GM21737 (cell line): ENCODE data around the gene DOCK9.

Experiments used
- ATAC-seq: cut with Tn5 transposase; IDR thresholded peaks from one replicate; pipeline ENCODE4 v1.9.1; 2021; ENCODE audit warnings: mild to moderate bottlenecking, moderate library complexity; ENCODE audit not compliant: unreplicated experiment

The DOCK9 gene

DNA sequence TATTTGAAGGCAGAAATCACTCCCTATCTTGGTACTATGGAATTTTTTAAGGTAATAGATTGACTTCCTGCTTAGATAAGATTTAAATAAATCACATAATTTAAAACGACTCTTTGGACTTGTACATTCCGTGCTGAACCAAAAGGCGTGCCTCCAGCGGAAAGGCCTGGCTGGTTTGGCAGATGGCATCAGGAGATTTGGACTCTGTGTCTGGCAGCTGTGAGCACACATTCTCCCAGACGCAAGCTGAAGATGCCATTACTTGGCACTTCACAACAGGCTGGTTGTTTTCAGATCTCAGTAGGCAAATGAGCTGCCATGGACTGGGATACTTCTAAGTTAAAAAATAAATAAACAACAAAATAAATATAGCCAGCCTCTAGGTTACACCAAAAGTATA is 120.9 kb downstream of the DOCK9 start:
- ATAC-seq, result no peak

DNA sequence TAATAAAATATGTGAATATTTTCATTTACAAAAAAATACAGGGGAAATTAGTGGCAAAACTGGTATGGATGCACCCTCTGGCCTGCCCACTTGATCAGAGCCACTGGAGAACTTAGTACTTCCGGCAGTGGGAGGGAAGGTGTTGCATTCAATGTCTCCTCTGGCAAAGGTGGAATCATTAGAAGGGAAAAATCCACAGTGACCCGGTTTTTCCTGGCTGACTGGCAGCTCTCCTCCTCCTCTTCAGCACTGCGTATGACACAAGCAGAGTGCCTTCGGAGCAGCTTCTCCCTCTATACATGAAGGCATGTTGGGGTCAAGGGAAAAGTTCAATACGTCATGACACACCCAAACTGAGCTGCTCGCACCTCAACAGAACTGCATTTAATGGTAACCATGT is 123.4 kb downstream of the DOCK9 start:
- ATAC-seq, result no peak

GRCh38 chr13:98853771-98854221 is 124.1 kb downstream of the DOCK9 start:
- ATAC-seq, result peak; percentile 99

DNA sequence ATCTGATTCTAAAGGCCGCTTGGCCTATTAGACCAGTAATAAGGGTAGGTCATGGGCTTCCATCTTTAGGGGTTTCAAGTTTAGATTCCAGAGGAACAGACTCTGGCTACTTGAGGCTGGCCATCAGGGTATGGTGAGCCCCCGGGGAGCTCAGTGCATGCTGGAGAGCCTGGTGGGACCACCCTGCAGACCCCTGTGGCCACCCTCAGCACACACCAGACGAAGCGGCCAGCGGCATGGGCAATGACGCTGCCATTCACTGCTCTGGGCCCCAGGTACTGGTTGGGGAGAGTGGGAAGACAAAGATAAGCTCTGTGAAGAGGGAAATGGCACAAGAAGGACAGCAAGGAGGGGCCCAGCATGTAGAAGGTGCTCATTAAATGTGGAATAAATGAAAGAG is 126.6 kb downstream of the DOCK9 start:
- no peak for ATAC-seq

DNA sequence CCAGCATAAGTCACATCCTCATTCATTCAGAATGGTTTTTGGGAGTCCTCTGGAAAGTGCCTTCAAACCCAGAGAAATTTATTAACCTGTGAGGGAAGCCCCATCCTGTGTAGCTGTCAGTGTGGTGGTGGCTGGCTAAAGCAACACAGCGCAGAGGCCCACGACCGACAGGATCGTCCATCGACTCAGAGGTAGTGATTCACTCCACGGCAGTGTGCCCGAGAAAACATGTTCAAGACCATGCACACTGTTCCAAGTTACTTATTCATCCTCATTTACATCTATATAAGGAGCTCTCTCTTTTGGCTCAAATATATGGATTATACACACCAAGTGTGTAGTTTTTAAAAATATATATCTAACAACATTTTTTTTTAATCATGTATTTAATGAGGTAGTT is 129.1 kb downstream of the DOCK9 start:
- ATAC-seq, result no peak

DNA sequence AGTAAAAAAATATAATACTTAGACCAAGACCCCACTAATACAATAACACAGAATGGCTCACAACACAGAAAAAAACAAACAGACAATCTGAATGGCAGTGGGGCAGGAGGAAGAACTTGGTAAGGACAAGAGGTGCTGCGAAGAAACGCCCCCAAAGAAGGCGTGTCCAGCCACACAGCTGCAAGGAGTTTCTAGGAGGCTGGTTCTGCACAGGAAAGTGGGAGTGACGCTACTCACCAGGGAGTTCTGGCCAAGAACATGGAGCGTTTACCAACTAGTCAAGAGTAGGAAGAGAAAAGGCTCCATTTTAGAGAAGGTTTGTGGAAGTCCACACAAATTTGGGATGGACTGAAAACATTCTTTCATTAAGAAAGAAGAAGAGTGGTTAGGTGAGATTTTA is 130.1 kb downstream of the DOCK9 start:
- ATAC-seq, result no peak

DNA sequence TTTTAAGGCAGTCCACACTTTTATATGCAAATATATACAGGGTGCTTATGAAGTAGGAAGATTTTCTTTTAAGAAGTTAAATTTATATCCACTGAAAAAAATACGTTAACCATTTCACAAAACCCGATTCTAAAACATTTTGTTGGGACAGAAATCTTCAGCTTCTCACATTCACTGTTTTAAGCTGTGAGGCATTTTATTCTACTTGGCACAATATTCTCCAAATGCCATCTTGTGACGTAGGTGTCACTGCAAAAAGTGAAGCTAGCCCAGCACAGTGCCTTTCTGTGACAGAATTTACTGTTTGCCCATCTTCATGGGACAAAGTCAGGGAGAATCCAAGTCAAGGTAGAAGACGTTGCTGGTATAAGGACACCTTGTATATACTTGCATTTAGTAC is 130.9 kb downstream of the DOCK9 start:
- no peak for ATAC-seq

GRCh38 chr13:98846521-98846920 is 131.3 kb downstream of the DOCK9 start:
- no peak for ATAC-seq

DNA sequence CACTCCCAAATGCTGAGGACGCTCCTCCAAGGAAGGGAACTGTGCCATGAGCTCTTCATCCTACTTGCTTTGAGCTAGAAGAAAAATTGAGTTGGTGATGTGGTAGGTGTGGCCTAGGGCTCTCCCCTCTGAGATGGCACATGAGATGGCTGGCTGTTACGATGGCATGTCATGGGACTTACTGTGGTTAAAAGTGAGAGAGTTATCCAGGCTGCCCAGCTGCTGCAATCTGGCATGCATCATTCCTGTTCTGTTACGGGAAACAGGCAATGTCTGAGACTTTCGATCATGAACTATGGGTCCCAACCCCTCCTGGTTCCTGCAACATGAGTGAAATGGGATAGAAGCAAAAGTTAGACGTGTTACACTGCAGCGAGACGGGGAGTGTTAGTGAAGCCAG is 132.1 kb downstream of the DOCK9 start:
- ATAC-seq, result no peak

GRCh38 chr13:98844021-98844420 is 133.8 kb downstream of the DOCK9 start:
- no peak for ATAC-seq

- ATAC-seq, result no peak
These were observed 134.4 kb downstream of the DOCK9 start for GRCh38 chr13:98843482-98843877.

DNA sequence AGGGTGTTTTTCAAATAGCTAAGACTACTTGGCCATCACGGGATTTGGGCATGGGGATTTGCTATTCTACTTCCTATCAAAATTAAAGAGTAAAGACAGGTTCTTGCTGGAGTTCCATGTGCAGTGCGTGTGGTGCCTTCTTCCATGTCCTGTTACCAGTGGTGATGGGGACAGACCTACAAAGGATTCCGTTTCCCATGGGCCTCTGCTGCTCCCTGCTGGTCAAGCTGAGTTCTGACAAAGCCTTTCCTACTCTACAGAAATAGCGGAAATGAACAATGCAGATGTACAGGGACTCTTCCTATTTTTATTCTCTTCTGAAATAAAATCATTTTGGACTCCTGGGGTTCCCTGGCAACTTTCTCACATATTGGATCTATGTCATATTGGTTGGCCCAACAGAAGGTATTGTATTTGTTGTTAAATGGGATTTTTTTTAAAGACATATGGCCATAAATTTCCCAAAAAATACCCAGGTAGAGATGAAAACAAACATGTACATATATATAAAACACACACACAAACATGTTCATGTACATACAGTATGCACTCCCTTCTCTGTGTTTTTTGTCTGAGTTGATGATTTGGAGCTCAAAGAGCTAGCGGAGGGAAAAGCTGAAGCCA is 134.9 kb downstream of the DOCK9 start:
- peak; percentile 70 for ATAC-seq

DNA sequence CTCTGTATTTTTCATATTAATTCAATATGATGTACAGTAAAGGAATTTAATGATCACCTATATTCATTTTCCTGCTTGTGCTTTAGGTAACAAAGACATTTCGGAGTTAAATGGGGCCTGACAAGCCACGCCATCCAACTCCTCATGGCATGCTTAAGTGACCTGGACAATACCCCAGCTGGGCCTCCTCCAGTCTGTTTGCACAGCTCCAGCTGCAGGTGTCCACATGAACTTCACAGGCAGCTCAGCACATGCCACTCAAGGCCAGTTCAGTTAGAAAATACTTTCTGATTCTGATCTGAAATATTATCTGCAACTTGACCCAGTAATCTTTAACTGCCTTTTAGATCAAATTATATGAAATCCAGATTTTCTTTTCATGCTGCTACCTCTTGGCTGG is 135.8 kb downstream of the DOCK9 start:
- ATAC-seq, result no peak

DNA sequence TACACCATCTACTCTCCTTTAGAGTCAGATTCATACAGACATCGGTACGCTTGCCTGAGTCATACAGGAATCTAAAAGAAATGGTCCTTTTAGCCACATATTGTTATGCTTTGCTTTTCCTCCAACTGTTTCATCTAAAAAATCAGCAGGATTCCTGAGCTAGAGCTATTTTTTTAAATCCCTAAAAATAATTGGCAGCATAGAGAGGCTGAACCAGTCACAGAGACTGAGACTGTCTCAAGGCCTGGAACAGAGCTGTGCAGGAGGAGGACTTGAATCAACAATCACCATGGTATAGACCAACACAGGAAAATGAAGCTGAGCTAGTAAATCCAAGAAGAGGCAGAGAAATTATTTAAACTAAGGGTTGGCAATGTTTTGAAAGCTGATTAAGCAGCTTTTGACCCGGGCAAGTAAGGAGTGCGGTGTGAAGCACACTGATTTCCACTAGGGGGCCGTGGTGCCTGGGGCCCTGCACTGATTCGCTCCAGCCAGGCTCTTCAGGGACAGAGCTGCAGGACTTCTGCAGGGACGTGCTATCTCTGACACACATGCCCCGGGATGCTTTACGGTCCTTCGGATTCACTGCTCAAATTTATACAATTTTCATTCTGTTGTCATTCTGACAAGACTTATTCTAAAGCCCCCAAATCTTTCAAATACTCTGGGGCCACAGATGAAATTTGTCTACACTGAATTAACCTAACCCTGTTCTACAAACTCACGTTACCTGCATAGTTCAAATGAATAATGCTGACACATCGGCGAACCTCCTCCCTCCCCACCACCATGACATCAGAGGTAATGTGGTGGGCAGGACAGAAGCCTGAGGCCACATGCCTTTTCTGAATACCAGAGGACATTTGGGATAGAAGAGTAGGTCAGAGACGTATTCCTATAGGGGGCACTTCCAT is 137.8 kb downstream of the DOCK9 start:
- peak; percentile 93 for ATAC-seq

- no peak for ATAC-seq
These were observed 139.1 kb downstream of the DOCK9 start for GRCh38 chr13:98838776-98839175.

DNA sequence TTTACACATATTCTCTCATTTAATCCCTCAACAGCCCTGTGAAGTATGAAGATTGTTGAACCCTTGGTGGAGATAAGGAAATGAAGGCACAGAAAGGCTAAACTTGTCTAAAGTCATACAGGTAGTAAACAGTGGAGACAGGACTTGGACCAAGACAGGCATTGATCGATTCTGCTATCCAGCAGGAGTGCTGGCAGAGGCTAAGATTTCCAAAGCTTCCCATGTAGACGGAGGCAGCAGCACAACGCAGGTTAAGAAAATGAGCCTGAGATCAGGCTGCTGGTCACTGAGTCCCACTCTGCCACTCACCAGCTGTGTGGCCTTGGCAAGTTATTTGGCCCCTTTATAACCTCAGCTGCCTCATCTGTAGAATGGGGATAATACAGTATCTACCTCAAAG is 140.0 kb downstream of the DOCK9 start:
- no peak for ATAC-seq

GRCh38 chr13:98835156-98835555 is 142.7 kb downstream of the DOCK9 start:
- ATAC-seq, result no peak

- ATAC-seq, result no peak
These were observed 143.5 kb downstream of the DOCK9 start for GRCh38 chr13:98834254-98834960.

GRCh38 chr13:98831236-98831635 is 146.6 kb downstream of the DOCK9 start:
- ATAC-seq, result no peak

DNA sequence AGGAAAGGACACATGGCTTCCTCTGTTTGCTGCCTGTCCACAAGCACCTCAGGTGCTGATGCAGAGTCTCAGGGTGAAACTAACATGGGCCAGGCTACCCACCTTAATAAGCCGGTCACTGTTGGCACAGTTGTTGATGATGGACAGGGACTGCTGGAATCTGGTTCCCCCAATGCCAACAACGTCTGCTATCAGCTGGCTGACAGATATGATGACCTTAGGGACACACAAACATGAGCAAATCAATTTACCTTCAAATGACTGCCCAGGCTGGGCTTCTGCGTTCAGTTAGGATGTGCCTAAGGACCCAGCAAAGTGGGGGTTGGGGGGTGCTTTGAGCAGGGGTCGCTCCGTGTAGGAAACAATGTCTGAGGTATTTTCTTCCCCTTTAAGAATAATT is 148.3 kb downstream of the DOCK9 start:
- no peak for ATAC-seq

- ATAC-seq, result no peak
These were observed 149.2 kb downstream of the DOCK9 start for GRCh38 chr13:98828614-98829013.

DNA sequence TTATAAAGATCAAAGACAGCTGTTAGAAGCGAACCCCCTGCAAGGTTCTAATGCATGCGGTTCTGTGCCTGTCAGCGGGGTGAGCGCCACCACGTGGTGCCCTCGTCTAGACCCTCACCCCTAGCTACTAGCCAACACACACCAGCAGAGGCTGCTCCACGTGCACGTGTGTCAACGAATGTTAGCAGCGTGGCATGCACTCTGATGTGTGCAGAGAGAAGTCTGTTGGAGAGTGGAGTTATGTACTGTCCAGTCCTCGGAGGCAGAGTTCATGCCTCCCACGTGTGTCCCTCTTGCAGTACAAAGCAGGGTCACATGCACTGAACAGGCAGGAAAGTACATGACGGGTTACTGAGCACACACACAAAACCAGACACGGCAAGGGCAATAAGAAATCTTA is 150.4 kb downstream of the DOCK9 start:
- no peak for ATAC-seq
